GM18868 (cell line): Measurements from ENCODE around the gene VSX2.

ENCODE experiments used
- ATAC-seq: cut with Tn5 transposase; IDR thresholded peaks from one replicate; pipeline ENCODE4 v1.9.1; 2021; ENCODE audit warnings: mild to moderate bottlenecking, moderate library complexity; ENCODE audit not compliant: unreplicated experiment

VSX2 gene

GRCh38 chr14:74221741-74222140 is 17.5 kb upstream of the VSX2 start:
- ATAC-seq = no peak

DNA sequence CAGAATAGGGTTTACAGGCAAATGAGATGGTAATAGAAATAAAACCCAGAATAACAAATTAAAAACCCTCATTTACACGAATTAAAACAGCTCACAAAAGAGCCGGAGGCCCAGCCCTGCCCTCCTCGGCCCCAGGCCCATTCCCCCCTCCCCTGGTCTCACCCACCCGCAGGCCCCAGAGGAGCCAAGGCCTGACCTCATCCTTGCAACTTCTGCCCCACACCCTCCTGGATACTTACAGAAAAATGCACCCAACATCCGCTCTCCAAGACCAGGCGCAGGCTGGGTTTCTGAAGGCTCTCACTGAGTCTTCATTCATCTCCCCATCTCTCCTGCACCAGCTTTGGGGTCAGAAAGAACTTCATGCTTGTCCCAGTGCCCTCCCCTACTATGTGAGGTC is 16.2 kb upstream of the VSX2 start:
- no peak for ATAC-seq

GRCh38 chr14:74231784-74232183 is 7.5 kb upstream of the VSX2 start:
- ATAC-seq = no peak

GRCh38 chr14:74235017-74235416 is 4.2 kb upstream of the VSX2 start:
- no peak for ATAC-seq

- ATAC-seq = no peak
Observed at GRCh38 chr14:74237441-74237840, 1.8 kb upstream of the VSX2 start.

GRCh38 chr14:74239848-74240793 is 872 bp downstream of the VSX2 start:
- no peak for ATAC-seq

DNA sequence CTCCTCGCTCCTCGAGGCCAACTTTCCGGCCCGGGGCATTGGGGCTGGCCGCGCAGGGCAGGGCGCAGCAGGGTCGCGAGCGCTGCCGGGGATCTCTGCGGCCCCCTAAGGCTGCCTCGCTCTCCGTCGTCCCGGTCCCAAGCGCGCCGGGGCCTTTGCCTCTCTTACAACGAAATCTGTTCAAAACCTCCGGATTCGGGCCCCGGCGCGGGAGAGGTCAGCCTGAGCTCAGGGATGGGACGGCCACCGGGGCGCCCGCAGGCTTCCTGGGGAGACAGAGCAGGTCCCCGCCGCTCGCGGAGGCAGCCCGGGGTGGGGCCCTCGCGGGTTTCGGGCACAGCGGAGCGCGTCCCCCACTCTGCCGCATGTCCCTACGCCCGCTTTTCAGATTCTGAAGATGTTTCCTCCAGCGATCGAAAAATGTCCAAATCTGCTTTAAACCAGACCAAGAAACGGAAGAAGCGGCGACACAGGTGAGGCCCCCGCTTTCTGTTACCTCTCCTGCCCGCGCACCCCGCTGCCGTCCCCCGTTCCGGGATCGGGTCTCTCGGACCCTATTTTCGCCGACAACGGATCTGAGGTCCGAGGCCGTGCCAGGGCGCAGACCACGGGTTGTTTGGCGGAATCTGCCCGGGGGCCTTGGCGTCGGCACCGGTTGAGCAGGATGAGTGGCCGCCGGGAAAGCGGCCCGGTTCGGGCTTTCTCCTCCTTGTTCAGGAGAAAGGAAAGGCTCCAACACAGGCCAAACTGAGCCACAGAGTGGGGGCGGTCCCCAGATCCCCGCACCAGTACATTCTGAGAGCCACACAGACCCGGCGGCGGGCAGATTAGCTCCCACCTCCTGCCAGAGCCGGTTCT is 1.8 kb downstream of the VSX2 start:
- ATAC-seq = no peak

DNA sequence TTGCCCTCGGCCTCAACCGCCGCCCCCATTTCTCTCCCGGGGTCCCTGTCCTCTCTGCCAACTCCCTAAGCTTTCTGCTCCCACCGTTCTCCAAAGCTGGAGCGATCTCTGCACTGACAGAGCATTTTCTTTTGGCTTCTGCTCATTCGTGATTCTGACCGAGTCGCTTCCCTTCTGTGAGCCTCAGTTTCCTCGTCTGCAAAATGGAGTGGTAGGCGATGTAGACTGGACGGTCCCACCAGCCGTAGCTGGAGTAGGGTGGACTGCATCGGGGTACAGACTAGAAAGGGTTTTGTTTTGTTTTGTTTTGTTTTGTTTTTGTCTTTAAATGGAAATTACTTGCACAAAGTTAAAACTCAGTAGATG is 2.4 kb downstream of the VSX2 start:
- no peak for ATAC-seq

DNA sequence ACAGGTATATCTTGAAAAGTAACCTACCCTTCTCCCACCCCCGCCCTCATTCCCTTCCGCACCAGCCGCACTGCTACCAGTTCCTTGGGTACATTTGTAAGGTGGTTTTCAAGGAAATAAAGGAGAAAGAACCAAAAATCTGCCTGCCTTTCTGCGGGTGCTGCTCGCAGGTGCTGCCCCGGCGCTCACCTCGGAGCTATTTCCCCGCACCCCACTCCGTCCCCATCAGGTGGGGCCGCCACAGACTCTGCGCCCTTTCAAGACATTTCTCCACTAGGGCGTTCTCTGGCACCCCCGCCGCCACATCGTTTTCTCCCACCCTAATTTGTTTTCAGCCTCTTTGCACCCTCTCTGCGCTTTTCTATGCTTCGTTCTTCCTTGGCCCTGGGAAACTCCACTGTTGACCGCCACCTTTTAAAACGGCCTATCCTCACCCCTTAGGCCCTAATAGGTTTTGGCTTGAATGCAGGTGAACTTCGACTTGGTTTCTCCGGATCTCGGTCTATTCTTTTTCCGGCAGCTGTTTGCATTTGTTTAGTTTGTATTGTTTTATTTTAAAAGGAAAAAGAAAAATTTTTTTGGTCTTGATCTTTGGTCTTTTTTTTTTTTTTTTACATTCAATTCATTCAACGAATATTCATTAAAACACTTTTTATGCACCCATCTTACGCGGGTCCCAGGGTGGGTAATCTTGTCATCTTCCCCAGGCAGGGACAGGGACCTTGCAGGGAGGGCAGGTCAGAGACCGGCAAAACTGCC is 3.0 kb downstream of the VSX2 start:
- ATAC-seq = no peak

- ATAC-seq = no peak
Observed at GRCh38 chr14:74242780-74243042, 3.5 kb downstream of the VSX2 start.

DNA sequence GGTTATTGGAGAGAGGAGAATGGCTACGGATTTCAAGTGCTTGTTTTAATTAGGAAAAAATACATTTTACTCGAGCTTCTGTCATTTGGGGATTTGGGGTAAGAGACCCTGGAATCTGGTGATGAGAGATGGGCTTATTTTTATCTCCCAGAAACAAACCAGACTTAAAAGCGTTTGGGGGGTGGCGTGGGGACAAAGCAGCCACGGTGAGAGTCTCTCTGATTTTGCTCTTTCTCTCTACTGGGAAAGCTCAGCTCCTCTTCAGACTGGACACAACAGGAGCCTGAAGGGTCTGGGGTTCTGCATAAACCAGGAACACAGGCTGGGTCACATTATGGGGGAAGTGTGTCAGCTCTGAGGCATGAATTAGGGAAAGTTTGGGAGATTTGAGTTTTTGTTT is 3.8 kb downstream of the VSX2 start:
- no peak for ATAC-seq

- ATAC-seq = no peak
Observed at GRCh38 chr14:74244115-74244514, 4.9 kb downstream of the VSX2 start.

DNA sequence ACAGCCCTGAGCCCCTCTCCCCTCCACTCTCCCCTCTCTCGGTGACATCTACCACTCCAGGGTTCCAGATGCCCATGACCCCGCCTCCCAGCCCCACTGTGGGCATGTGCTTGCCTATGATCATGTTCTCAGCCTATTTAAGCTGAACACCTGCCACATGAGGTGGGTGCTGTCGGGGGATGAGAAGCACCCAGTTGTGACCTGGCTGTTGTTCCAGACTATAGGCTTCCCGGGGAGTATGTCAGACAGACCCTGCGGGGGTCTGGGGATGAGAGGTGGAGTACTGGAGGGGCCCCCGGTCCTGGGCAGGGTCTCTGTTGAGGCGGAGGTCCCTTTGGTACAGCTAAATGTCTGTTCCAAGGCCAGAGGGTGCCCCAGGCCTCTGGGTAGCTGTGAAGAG is 6.0 kb downstream of the VSX2 start:
- ATAC-seq = no peak

DNA sequence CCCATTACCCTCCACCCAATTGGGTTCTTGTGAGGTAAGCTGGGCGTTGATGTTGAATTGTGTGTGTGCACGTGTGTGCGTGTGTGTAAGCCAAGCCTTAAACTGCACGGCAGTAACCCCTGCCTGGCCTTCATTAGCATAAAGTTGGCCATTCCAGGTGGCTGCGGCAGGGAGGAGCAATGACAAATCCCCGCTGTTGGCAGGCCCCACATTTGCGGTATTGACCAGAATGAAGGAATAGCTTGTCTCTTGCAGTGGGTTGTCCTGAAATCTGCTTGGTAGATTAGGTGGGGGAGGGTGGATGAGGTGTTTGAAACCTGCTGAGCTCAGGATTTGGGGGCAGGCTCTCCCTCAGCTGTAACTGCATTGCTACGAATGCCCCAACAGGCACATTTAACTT is 7.3 kb downstream of the VSX2 start:
- ATAC-seq = no peak

GRCh38 chr14:74248017-74248416 is 8.8 kb downstream of the VSX2 start:
- no peak for ATAC-seq

DNA sequence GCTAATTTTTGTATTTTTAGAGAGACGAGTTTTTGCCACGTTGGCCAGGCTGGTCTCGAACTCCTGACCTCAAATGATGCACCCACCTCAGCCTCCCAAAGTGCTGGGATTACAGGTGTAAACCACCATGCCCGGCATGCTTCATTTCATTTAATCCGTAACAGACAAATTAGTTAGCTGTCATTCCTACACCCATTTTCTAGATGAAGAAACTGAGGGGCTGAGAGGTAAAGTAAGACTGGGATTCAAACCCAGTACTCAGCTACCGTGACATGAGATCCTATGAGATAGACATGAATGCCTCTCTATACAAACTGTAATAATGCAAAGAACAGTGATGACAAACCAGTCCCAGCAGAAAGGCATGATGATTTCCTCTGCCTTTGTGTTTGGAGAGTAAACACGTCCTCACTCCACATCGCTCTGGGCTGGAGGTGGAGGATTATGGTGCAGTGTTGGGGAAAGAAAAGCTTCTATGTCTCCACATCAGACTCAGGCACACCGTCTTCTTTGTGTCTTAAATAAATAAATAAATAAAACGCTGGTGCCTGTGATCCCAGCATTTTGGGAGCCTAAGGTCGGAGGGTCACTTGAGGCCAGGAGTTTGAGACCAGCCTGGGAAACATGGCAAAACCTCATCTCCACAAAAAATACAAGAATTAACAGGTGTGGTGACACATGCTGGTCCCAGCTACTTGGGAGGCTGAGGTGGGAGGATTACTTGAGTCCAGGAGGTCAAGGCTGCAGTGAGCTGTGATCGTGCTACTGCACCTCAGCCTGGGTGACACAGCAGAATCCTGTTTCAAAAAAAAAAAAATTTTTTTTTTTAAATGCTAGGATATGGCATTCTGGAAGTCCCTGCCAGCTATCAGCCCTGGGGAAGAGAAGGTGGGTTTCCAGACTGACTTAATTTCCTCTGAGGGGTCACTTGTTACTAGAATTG is 10.5 kb downstream of the VSX2 start:
- ATAC-seq = no peak

DNA sequence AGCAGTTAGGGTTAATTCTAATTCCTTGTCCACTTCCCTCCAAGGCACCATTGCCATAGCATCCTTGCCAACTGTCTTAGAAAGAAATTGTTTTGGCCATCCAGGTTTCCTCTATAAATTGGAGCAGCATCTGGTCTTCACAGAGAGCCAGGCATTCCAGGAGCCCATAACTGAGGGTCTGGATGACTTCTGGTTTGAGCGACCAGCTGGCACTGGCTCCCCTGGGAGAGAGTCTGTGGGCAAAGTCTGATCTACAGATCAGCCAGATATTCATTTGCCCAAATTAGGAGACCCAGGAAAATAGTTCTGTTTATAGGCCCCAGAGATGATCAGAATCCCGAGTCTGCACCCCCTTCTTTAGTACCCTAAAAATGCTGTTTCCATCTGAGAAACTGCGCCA is 16.0 kb downstream of the VSX2 start:
- ATAC-seq = no peak

GRCh38 chr14:74257078-74257940 is 18.1 kb downstream of the VSX2 start:
- peak; percentile 60 for ATAC-seq

DNA sequence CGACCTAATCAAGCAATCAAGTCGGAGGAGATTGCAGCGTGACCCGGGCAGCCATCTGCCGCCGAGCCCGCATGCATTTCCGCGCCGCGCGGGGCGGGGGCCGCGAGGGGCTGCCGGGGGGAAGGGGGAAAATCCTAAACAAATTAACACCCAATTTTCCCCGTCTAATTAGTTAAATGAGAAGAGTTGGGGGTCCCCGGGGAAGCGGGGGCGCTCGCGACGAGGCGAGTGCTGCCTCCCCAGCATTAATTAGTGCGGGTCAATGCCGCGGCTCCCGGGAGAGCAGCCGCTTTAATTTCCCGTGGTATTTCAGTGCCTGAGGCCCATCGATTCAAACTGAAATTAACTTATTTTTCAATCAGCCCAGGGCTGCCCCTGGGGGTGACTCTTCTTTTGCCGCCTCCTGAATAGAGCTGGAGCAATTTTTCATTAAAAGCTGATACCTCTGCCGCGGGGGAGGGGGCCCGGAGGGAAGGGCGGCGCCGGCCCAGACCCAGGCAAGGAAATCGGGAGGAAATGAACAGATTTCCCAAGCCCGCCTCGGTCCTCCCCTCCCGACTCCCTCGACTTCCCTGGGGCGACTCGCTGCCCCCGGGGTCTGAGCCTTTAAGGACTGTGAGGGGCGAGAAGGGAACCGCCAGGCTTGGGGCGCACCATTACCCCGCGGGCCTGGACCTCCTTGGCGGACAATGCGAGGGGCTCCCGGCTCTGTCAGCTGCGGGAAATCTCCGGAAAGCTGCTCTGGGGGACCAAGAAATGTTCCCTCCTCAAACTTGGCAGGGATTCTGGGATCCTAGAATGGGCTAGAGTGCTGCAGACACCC is 18.9 kb downstream of the VSX2 start:
- ATAC-seq = no peak
